GM03348 (cell line): ENCODE data around the gene GPR156.
A peak's percentile ranks its signal among the peaks of the same experiment; 100 is the strongest.
"Not testable (repeated sequence)": the region's sequence is repeated elsewhere in the genome, so short reads cannot be mapped to it uniquely, and the experiment has no call there.

Source experiments
- DNase-seq: peaks from one replicate; pipeline ENCODE4 v3.0.0; 2012; ENCODE audit warnings: low spot score

GPR156 gene

DNA sequence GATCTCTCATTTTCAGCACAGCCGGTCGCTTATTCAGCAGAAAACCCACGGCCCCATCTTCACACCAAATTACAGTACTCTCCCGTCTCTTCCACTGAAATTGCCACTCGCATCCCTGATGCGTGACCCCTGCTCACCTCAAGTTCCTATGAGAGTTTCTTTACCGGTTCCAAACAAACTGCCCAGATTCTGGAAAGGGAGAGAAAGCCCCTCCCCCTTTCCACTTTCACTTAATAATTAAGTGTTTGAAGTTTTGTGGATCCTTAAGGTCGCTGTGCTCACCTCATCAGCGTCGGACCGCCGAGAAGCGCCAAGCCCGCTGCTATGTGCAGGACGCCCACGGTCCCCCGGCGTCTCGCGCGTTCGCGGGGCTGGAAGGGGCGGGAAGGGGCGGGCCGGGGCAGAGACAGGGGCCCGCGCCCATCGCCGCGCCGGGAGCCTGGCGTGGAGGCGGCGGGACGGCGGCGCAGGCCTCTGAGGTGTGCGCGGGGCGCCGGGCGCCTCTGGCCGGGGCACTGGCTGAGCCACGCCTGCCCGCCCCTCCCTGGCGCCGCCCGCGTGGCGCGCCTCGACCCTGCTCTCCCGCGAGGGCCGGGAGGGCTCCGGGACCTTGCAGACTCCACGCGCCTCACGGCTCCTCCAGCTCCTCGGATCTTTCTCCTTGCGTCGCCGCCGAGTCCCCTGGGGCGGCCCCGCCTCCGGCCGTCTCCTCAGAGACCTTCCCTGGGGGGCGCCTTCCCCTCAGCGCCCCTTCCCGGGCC is at the start of gene GPR156:
Gene GPR156, minus strand, starts transcription at position 476 of the 761 bp plus-strand sequence. CDS start 41,124 bp downstream, outside the sequence.
- peak; percentile 85 for DNase-seq

DNA sequence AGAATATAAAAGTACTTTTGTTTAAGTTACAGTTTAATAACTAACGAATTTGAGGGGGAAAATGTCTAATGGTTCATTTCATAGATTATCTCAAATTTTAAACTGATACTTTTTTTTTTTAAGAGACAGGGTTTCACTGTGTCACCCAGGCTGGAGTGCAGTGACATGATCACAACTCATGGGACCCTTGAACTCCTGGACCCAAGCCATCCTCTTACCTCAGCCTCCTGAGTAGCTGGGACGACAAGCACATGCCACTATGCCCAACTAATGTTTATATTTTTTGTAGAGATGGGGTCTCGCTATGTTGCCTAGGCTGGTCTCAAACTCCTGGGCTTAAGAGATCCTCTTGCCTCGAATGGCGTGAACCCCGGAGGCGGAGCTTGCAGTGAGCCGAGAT is 47.6 kb upstream of the GPR156 start:
- no peak for DNase-seq

DNA sequence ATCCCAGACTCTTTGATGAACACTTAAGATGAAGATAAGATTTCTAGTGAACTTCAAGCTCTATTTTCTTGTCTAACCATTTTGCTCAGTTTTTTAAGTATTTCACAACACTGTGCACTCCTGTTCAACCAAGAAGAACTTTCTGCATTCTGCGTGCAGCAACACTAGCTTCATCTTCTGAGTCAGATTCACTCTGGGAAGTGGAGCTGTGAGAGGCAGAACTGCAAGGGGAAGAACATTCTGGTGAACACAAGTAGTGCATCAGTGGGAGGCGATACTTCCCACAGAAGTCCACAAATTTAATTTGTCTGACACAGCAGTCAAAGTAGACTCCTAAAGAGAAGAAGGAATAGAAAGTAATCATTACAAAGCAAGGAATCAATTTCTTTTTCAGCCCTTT is 46.1 kb upstream of the GPR156 start:
- DNase-seq, result no peak

GRCh38 chr3:120326784-120327183 is 41.8 kb upstream of the GPR156 start:
- DNase-seq, result no peak

DNA sequence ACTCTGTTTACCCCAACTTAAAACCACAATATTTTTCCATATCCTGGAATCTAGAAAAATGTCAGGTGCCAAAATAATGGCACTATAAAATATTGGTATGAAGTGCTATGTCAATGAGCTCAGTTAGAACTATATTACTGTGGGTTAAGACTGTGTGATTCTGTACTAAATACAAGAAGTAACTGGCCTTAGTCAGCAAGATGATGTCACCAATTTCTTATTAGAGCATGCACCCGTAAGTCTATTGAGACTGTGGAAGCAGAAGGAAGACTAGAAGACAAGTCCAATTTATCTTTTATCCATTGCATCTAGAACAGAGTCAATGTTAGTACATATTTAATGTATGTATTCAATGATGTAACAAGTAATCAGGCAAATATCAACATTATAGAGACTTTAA is 39.2 kb upstream of the GPR156 start:
- no peak for DNase-seq

DNA sequence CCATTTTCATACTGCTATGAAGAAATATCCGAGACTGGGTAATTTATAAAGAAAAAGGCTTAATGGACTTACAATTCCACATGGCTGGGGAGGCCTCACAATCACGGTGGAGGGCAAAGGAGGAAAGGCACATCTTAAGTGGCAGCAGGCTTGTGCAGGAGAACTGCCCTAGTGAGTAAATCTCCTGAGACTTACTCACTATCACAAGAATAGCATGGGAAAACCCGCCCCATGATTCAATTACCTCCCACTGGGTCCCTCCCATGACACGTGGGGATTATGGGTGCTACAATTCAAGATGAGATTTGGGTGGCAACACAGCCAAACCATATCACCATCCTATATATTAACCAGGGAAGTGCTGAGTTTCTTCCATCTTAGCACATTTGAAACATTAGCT is 38.7 kb upstream of the GPR156 start:
- DNase-seq, result not testable (repeated sequence)

- DNase-seq, result no peak
These were observed 27.1 kb upstream of the GPR156 start for GRCh38 chr3:120311863-120312794.

GRCh38 chr3:120306519-120307455 is 21.8 kb upstream of the GPR156 start:
- no peak for DNase-seq

DNA sequence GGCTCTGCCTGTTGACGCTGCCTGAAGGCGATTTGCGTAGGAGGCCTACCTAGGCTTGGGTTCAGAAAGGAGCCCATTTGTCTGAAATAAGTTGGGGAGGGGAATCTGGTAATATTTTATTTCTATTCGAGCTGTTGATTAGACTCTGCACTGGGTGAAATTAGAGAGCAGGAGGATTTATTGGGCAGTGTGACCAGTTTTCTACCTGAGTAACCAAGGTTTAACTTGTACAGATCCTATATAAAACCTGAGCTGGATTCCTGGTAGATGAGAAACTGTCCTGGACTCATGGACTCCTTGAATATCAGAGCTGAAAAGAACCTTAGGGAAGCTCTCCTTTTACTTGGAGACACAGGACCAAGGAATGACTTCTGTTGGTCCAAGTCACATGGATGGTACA is 19.6 kb upstream of the GPR156 start:
- DNase-seq, result no peak

GRCh38 chr3:120302361-120302760 is 17.3 kb upstream of the GPR156 start:
- no peak for DNase-seq

DNA sequence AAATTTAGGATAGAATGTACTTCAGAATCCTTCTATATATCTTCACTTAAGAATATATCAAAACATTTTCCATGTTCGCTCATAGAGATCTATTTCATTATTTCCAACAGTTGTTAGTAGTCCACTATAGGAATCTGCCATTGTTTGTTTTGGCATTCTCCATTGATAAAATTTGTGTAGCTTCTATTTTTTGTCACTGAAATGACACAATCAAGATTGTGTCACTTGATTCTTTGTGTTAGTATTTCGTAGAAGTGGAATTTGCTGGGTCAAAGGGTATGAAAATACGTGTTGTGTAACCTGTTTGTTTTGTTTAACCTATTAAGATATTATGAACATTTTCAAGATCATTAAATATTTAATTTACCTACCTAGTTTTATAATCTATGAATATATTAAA is 15.9 kb upstream of the GPR156 start:
- no peak for DNase-seq

GRCh38 chr3:120299403-120299802 is 14.4 kb upstream of the GPR156 start:
- no peak for DNase-seq

GRCh38 chr3:120298996-120299395 is 14.0 kb upstream of the GPR156 start:
- DNase-seq, result no peak

DNA sequence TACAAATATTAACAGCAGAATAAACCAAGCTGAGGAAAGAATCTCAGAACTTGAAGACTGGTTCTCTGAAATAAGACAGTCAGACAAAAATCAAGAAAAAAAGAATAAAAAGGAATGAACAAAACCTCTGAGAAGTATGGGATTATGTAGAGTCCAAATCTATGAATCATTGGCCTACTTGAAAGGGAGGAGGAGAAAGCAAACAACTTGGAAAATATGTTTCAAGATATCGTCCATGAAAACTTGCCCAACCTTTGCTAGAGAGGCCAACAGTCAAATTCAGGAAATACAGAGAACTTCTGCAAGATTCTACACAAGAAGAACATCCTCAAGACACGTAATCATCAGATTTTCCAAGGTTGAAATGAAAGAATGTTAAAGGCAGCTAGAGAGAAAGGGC is 6.5 kb upstream of the GPR156 start:
- DNase-seq, result not testable (repeated sequence)

DNA sequence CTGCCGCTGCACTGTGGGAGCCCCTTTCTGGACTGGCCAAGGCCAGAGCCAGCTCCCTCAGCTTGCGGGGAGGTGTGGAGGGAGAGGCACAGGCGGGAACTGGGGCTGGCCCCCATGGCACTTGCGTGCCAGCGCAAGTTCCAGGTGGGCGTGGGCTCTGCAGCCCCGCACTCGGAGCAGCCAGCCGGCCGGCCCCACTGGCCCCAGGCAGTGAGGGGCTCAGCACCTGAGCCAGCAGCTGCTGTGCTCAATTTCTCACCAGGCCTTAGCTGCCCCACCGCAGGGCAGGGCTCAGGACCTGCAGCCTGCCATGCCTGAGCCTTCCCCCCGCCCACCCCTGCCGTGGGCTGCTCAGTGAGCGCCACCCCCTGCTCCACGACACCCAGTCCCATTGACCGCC is 4.6 kb upstream of the GPR156 start:
- DNase-seq, result no peak

DNA sequence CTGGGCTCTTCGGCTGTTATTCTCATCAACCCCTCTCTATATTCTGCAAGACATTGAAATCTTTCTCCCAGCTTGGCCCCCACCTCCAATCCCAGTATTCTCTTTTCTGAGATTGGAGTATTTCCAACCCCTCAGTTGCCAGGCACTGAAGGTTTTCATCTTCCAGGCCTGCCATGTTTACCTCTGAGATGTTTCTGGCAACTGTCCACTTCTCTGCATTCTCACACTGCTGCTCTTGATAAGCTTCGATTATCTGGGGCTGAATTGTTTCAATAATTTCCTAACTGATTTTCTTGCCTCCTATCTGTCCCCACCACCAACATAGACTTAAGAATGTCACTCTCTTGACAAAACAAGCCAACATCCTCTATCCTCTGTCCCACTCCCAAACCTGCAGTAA is 1.4 kb upstream of the GPR156 start:
- DNase-seq, result no peak

- DNase-seq, result no peak
These were observed 453 bp upstream of the GPR156 start for GRCh38 chr3:120285508-120285841.

- DNase-seq, result no peak
These were observed 3.8 kb downstream of the GPR156 start for GRCh38 chr3:120281261-120281660.

DNA sequence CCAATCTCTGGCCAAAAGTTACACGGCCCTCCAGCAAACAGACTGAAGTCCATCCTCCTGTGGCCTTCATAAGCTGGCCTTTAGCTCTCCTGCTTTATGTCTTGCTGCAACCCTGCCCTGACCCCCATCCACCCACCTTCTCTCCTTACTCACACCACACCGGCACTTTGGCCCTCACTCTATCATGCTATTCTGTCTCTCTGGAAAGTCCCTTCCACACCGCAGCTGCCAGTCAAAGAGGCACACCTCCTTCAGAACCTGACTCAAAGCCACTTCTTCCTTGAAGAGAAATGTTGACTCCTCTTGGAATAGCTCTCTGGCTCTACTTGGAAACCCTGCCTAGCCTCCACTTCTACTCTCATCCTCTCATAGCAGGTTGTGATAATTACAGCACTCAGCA is 4.5 kb downstream of the GPR156 start:
- DNase-seq, result no peak

- DNase-seq, result no peak
These were observed 5.0 kb downstream of the GPR156 start for GRCh38 chr3:120280026-120280425.

DNA sequence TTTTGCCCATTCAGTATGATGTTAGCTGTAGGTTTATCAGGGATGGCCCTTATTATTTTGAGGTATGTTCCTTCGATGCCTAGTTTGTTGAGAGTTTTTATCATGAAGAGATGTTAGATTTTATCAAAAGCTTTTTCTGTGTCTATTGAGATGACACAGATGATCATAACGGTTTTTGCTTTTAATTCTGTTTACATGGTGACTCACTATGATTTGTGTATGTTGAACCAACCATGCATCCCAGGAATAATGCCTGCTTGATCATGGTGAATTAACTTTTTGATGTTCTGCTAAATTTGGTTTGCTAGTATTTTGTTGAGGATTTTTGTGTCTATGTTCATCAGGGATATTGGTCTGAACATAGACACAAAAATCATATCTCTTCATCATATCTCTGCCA is 8.3 kb downstream of the GPR156 start:
- DNase-seq, result no peak

- DNase-seq, result no peak
These were observed 9.4 kb downstream of the GPR156 start for GRCh38 chr3:120275618-120276017.
